HepG2 (cell line): ENCODE data around the gene KIF1B. TPM values are rescaled to one million over a fixed set of nuclear protein-coding genes. Genes with fewer than 3 reads are reported as not detected.

Experiments used
- ATF5 ChIP-seq: sonication (generic); formaldehyde crosslinking; IDR thresholded peaks from 2 replicates; pipeline ENCODE4 v1.4.0; 2020; ENCODE audit warnings: mild to moderate bottlenecking, low read depth, missing genetic modification reagents
- CC2D1A ChIP-seq: sonication (generic); formaldehyde crosslinking; IDR thresholded peaks from 2 replicates; pipeline ENCODE4 v1.8.1; 2023; ENCODE audit warnings: mild to moderate bottlenecking, missing genetic modification reagents
- CHD2 ChIP-seq: IDR thresholded peaks from 2 replicates; pipeline ENCODE4 v1.6.1; 2011; ENCODE audit warnings: low read depth, low read length, improper control_type of control experiment
- CHD4 ChIP-seq: fragments of 200-600 bp; sonication (generic); IDR thresholded peaks from 2 replicates; pipeline ENCODE4 v1.7.0; 2017; ENCODE audit warnings: mild to moderate bottlenecking, low read length, borderline replicate concordance
- DRAP1 ChIP-seq: IDR thresholded peaks from 2 replicates; pipeline ENCODE4 v1.6.1; 2016; ENCODE audit warnings: missing genetic modification reagents, missing compliant biosample characterization
- FOSL2 ChIP-seq: sonication (generic); formaldehyde crosslinking; IDR thresholded peaks from 2 replicates; pipeline ENCODE4 v1.4.0; 2020; ENCODE audit warnings: missing genetic modification reagents
- HOXA9 ChIP-seq: sonication (generic); formaldehyde crosslinking; IDR thresholded peaks from 2 replicates; pipeline ENCODE4 v1.8.1; 2022; ENCODE audit warnings: missing genetic modification reagents, mild to moderate bottlenecking, moderate library complexity, borderline replicate concordance
- PAX8 ChIP-seq: sonication (generic); formaldehyde crosslinking; IDR thresholded peaks from 2 replicates; pipeline ENCODE4 v1.8.0; 2022; ENCODE audit warnings: mild to moderate bottlenecking, missing genetic modification reagents, borderline replicate concordance
- RFX3 ChIP-seq: IDR thresholded peaks from 2 replicates; pipeline ENCODE4 v1.6.1; 2016; ENCODE audit warnings: missing biosample characterization, missing genetic modification reagents
- SNAPC5 ChIP-seq: sonication (generic); formaldehyde crosslinking; IDR thresholded peaks from 2 replicates; pipeline ENCODE4 v1.8.1; 2023; ENCODE audit warnings: mild to moderate bottlenecking, missing genetic modification reagents, borderline replicate concordance
- ZFP82 ChIP-seq: sonication (generic); formaldehyde crosslinking; IDR thresholded peaks from 2 replicates; pipeline ENCODE4 v1.5.1; 2020; ENCODE audit warnings: mild to moderate bottlenecking, missing genetic modification reagents, borderline replicate concordance
- ZGPAT ChIP-seq: IDR thresholded peaks from 2 replicates; pipeline ENCODE4 v1.6.1; 2016; ENCODE audit warnings: mild to moderate bottlenecking
- ZNF136 ChIP-seq: sonication (generic); formaldehyde crosslinking; IDR thresholded peaks from 2 replicates; pipeline ENCODE4 v1.8.1; 2022; ENCODE audit warnings: low read depth, mild to moderate bottlenecking, moderate library complexity, missing genetic modification reagents
- ZNF331 ChIP-seq: sonication (generic); formaldehyde crosslinking; IDR thresholded peaks from 2 replicates; pipeline ENCODE4 v1.4.0; 2020; ENCODE audit warnings: missing genetic modification reagents
- ZNF333 ChIP-seq: sonication (generic); formaldehyde crosslinking; IDR thresholded peaks from 2 replicates; pipeline ENCODE4 v1.4.0; 2020; ENCODE audit warnings: mild to moderate bottlenecking, missing genetic modification reagents, borderline replicate concordance
- ZNF343 ChIP-seq: sonication (generic); formaldehyde crosslinking; IDR thresholded peaks from 2 replicates; pipeline ENCODE4 v1.4.0; 2020; ENCODE audit warnings: mild to moderate bottlenecking, missing genetic modification reagents
- ZNF773 ChIP-seq: sonication (generic); formaldehyde crosslinking; IDR thresholded peaks from 2 replicates; pipeline ENCODE4 v1.4.0; 2020; ENCODE audit warnings: missing genetic modification reagents, borderline replicate concordance
- ZNF800 ChIP-seq: sonication (generic); formaldehyde crosslinking; IDR thresholded peaks from 2 replicates; pipeline ENCODE4 v1.4.0; 2020; ENCODE audit warnings: missing genetic modification reagents
- polyA plus RNA-seq, 8 experiments: library from polyadenylated mRNA; depleted of rRNA in 3 of 8; stranded (reverse) in 7 of 8; unstranded in 1 of 8; fragments of >200 nt; fragmentation: Illumina TruSeq in 4 of 8; extraction: Trizol in 4 of 8; gene quantifications; 2 replicates each; pipeline versions ENCODE4 v1.2.1 to v1.2.3, GENCODE V29; 2011 to 2016; ENCODE audit warnings: low read depth in 4 of 8, missing spikeins in 1 of 8, mixed read lengths in 1 of 8; ENCODE audit not compliant: insufficient read depth in 1 of 8
- total RNA-seq, 5 experiments: library from RNA; depleted of rRNA; stranded (reverse); fragments of >200 nt; fragmentation: Illumina TruSeq; extraction: Trizol; gene quantifications; 2 replicates each; pipeline ENCODE4 v1.2.3, GENCODE V29; 2016; ENCODE audit warnings: low read depth in 1 of 5
- TF ChIP-seq, protein P1 (sequence below): sonication (generic); formaldehyde crosslinking; IDR thresholded peaks from 2 replicates; pipeline ENCODE4 v1.4.0; 2020; ENCODE audit warnings: missing genetic modification reagents, borderline replicate concordance

The KIF1B gene
- total and polyA plus RNA-seq, 2 of the 13 experiments (the other 11 are each of a cell fraction or from before 2014, with no cell fraction given) = 26.7 to 32.5 TPM

GRCh38 chr1:10430216-10431069 lies 220.1 kb downstream of the KIF1B start, which contains the start of gene CENPS (continued):
- TF ChIP-seq CHD4 (peak; percentile 32; the same call in 1 of the 2 replicates), ZNF333 (CRISPR knock-in tag) (peak; percentile 30; the same call in 1 of the 2 replicates), CC2D1A (0 out of 2 replicates have a peak, but pooled peaks have one; percentile 83), ZNF343 (CRISPR knock-in tag) (peak; percentile 89), RFX3 (CRISPR knock-in tag) (peak; percentile 84), CHD2 (peak; percentile 46; the same call in 1 of the 2 replicates), FOSL2 (CRISPR knock-in tag) (no peak), ZFP82 (peak; percentile 57; the same call in 1 of the 2 replicates), ZNF773 (CRISPR knock-in tag) (peak; percentile 87), PAX8 (peak; percentile 81; the same call in 1 of the 2 replicates), SNAPC5 (CRISPR knock-in tag) (peak; percentile 96), ZNF136 (CRISPR knock-in tag) (no peak; the same call in 1 of the 2 replicates), HOXA9 (peak; percentile 98), ZGPAT (peak; percentile 97), ATF5 (CRISPR knock-in tag) (no peak), ZNF331 (CRISPR knock-in tag) (peak; percentile 68), ZNF800 (0 out of 2 replicates have a peak, but pooled peaks have one; percentile 25), DRAP1 (CRISPR knock-in tag) (no peak; the same call in 1 of the 2 replicates)
- TF ChIP-seq, protein P1, sequence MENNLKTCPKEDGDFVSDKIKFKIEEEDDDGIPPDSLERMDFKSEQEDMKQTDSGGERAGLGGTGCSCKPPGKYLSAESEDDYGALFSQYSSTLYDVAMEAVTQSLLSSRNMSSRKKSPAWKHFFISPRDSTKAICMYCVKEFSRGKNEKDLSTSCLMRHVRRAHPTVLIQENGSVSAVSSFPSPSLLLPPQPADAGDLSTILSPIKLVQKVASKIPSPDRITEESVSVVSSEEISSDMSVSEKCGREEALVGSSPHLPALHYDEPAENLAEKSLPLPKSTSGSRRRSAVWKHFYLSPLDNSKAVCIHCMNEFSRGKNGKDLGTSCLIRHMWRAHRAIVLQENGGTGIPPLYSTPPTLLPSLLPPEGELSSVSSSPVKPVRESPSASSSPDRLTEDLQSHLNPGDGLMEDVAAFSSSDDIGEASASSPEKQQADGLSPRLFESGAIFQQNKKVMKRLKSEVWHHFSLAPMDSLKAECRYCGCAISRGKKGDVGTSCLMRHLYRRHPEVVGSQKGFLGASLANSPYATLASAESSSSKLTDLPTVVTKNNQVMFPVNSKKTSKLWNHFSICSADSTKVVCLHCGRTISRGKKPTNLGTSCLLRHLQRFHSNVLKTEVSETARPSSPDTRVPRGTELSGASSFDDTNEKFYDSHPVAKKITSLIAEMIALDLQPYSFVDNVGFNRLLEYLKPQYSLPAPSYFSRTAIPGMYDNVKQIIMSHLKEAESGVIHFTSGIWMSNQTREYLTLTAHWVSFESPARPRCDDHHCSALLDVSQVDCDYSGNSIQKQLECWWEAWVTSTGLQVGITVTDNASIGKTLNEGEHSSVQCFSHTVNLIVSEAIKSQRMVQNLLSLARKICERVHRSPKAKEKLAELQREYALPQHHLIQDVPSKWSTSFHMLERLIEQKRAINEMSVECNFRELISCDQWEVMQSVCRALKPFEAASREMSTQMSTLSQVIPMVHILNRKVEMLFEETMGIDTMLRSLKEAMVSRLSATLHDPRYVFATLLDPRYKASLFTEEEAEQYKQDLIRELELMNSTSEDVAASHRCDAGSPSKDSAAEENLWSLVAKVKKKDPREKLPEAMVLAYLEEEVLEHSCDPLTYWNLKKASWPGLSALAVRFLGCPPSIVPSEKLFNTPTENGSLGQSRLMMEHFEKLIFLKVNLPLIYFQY (CRISPR knock-in tag) = peak; percentile 21; the same call in 1 of the 2 replicates
